Measurements from ENCODE around the gene CNOT4.

- TF ChIP-seq CTCF (conservative IDR thresholded peaks at IDR 0.05) (no peak), ZFX (IDR thresholded peaks at IDR 0.05) (no peak)
Observed at GRCh38 chr7:135420786-135421185, 89.1 kb downstream of the CNOT4 start.
